HepG2 (cell line): ENCODE measurements around the gene NSF. TPM values are rescaled to one million over a fixed set of nuclear protein-coding genes. Genes with fewer than 3 reads are reported as not detected.

ENCODE experiments used
- ATM ChIP-seq: fragments of 450-650 bp; IDR thresholded peaks from 2 replicates; pipeline ENCODE4 v1.7.1; 2017; ENCODE audit warnings: mild to moderate bottlenecking, borderline replicate concordance
- EP300 ChIP-seq, 3 experiments: sonication (generic) in 1 of 3; formaldehyde crosslinking in 1 of 3; IDR thresholded peaks; 2 replicates each; pipeline versions ENCODE4 v1.5.1 to v1.6.1; 2011 to 2020; ENCODE audit warnings: low read depth in 2 of 3, low read length in 2 of 3, borderline replicate concordance in 1 of 3, improper control_type of control experiment in 1 of 3, mild to moderate bottlenecking in 1 of 3, missing genetic modification reagents in 1 of 3, moderate library complexity in 1 of 3
- GATA4 ChIP-seq: sonication (generic); IDR thresholded peaks from 2 replicates; pipeline ENCODE4 v1.6.1; 2016; ENCODE audit warnings: antibody characterized with exemption, low read depth, borderline replicate concordance
- KLF13 ChIP-seq: sonication (generic); formaldehyde crosslinking; IDR thresholded peaks from 2 replicates; pipeline ENCODE4 v1.4.0; 2020; ENCODE audit warnings: mild to moderate bottlenecking, missing genetic modification reagents
- ONECUT2 ChIP-seq: sonication (generic); formaldehyde crosslinking; IDR thresholded peaks from 2 replicates; pipeline ENCODE4 v1.4.0; 2020; ENCODE audit warnings: missing genetic modification reagents
- SIX4 ChIP-seq: sonication (generic); formaldehyde crosslinking; IDR thresholded peaks from 2 replicates; pipeline ENCODE4 v1.4.0; 2020; ENCODE audit warnings: missing genetic modification reagents
- TCF7L2 ChIP-seq: IDR thresholded peaks from 2 replicates; pipeline ENCODE4 v1.6.1; 2011; ENCODE audit warnings: mild to moderate bottlenecking, low read depth, low read length, moderate library complexity
- ZFP36 ChIP-seq: fragments of 150-350 bp; IDR thresholded peaks from 2 replicates; pipeline ENCODE4 v1.6.1; 2018; ENCODE audit warnings: borderline replicate concordance, low read length, low read depth; ENCODE audit not compliant: partially characterized antibody
- ZKSCAN5 ChIP-seq: sonication (generic); formaldehyde crosslinking; IDR thresholded peaks from 2 replicates; pipeline ENCODE4 v1.5.1; 2020; ENCODE audit warnings: mild to moderate bottlenecking, missing genetic modification reagents
- ZNF143 ChIP-seq: sonication (generic); formaldehyde crosslinking; IDR thresholded peaks from 2 replicates; pipeline ENCODE4 v1.4.0; 2020; ENCODE audit warnings: missing genetic modification reagents
- ZNF30 ChIP-seq: sonication (generic); formaldehyde crosslinking; IDR thresholded peaks from 2 replicates; pipeline ENCODE4 v1.5.0; 2020; ENCODE audit warnings: mild to moderate bottlenecking, missing genetic modification reagents
- ZNF567 ChIP-seq: sonication (generic); formaldehyde crosslinking; IDR thresholded peaks from 2 replicates; pipeline ENCODE4 v1.8.1; 2023; ENCODE audit warnings: mild to moderate bottlenecking, missing genetic modification reagents, borderline replicate concordance
- ZNF572 ChIP-seq: sonication (generic); formaldehyde crosslinking; IDR thresholded peaks from 2 replicates; pipeline ENCODE4 v1.5.1; 2020; ENCODE audit warnings: mild to moderate bottlenecking, missing genetic modification reagents
- ZNF746 ChIP-seq: sonication (generic); formaldehyde crosslinking; IDR thresholded peaks from 2 replicates; pipeline ENCODE4 v1.8.0; 2022; ENCODE audit warnings: mild to moderate bottlenecking, missing genetic modification reagents
- ZNF891 ChIP-seq: sonication (generic); formaldehyde crosslinking; IDR thresholded peaks from 2 replicates; pipeline ENCODE4 v1.5.0; 2020; ENCODE audit warnings: mild to moderate bottlenecking, missing genetic modification reagents
- polyA plus RNA-seq, 8 experiments: library from polyadenylated mRNA; depleted of rRNA in 3 of 8; stranded (reverse) in 7 of 8; unstranded in 1 of 8; fragments of >200 nt; fragmentation: Illumina TruSeq in 4 of 8; extraction: Trizol in 4 of 8; gene quantifications; 2 replicates each; pipeline versions ENCODE4 v1.2.1 to v1.2.3, GENCODE V29; 2011 to 2016; ENCODE audit warnings: low read depth in 4 of 8, missing spikeins in 1 of 8, mixed read lengths in 1 of 8; ENCODE audit not compliant: insufficient read depth in 1 of 8
- total RNA-seq, 5 experiments: library from RNA; depleted of rRNA; stranded (reverse); fragments of >200 nt; fragmentation: Illumina TruSeq; extraction: Trizol; gene quantifications; 2 replicates each; pipeline ENCODE4 v1.2.3, GENCODE V29; 2016; ENCODE audit warnings: low read depth in 1 of 5
- TF ChIP-seq, protein P1 (sequence below): sonication (generic); formaldehyde crosslinking; IDR thresholded peaks from 2 replicates; pipeline ENCODE4 v1.5.1; 2020; ENCODE audit warnings: missing genetic modification reagents, mild to moderate bottlenecking, borderline replicate concordance
- TF ChIP-seq, protein P2 (sequence below): sonication (generic); formaldehyde crosslinking; IDR thresholded peaks from 2 replicates; pipeline ENCODE4 v1.4.0; 2020; ENCODE audit warnings: missing genetic modification reagents
- TF ChIP-seq, protein P3 (sequence below): sonication (generic); formaldehyde crosslinking; IDR thresholded peaks from 2 replicates; pipeline ENCODE4 v1.5.0; 2020; ENCODE audit warnings: mild to moderate bottlenecking, missing genetic modification reagents

The NSF gene
- total and polyA plus RNA-seq, 2 of the 13 experiments (the other 11 are each of a cell fraction or from before 2014, with no cell fraction given), result 21.9 to 37.8 TPM

DNA sequence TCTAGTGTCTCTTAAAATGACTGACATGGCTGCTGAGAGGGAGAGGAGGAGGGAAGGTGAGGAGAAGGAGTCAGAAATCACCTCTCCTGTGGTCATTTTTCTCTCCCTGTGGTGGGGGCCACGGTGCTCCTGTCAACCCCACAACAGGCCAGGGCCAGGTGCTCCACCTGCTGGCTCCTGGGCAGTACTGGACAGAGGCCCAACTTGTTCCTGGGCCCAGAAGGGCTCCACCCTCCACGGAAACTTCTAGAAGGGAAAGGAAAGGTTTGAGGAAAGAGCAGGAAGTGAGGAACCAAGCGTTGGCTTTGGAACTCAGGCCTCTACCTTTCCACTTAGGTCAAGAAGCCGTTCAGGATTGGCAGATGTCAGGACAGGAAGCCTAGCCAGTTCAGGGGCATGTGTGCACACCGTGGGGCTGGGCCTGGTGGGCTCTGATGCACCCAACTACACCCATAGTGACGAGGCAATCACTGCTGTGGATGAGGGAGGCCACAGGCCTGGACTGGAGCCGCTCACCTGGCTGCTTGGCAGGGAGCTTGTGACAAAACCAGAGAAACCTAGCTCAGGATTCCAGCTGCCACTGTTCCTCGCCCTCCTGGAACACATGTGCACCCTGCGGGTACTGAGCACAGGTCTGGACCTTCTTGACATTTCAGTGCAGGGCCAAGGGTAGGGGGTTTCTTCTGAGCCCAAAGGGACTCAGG is 191.9 kb downstream of the NSF start (continued):
- TF ChIP-seq, protein P1, sequence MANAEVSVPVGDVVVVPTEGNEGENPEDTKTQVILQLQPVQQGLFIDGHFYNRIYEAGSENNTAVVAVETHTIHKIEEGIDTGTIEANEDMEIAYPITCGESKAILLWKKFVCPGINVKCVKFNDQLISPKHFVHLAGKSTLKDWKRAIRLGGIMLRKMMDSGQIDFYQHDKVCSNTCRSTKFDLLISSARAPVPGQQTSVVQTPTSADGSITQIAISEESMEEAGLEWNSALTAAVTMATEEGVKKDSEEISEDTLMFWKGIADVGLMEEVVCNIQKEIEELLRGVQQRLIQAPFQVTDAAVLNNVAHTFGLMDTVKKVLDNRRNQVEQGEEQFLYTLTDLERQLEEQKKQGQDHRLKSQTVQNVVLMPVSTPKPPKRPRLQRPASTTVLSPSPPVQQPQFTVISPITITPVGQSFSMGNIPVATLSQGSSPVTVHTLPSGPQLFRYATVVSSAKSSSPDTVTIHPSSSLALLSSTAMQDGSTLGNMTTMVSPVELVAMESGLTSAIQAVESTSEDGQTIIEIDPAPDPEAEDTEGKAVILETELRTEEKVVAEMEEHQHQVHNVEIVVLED, result no peak
- TF ChIP-seq, protein P2, sequence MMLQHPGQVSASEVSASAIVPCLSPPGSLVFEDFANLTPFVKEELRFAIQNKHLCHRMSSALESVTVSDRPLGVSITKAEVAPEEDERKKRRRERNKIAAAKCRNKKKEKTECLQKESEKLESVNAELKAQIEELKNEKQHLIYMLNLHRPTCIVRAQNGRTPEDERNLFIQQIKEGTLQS (CRISPR knock-in tag), result no peak
- TF ChIP-seq KLF13 (CRISPR knock-in tag), result peak; percentile 25; the same call in 1 of the 2 replicates
- no peak for TF ChIP-seq ATM
- TF ChIP-seq ZNF30 (CRISPR knock-in tag), result no peak
- no peak for TF ChIP-seq ONECUT2
- no peak for TF ChIP-seq ZNF143
- no peak for TF ChIP-seq ZNF746 (CRISPR knock-in tag)
- 0 out of 2 replicates have a peak, but pooled peaks have one; percentile 88 for TF ChIP-seq ZNF567 (CRISPR knock-in tag)
- no peak for TF ChIP-seq ZNF572
- no peak for TF ChIP-seq ZKSCAN5 (CRISPR knock-in tag)
- no peak for TF ChIP-seq ZFP36
- TF ChIP-seq TCF7L2, result no peak
- no peak for TF ChIP-seq SIX4 (CRISPR knock-in tag)
- TF ChIP-seq ZNF891, result no peak
- TF ChIP-seq GATA4, result no peak
- TF ChIP-seq EP300 (IDR thresholded peaks at IDR 0.05; ENCODE audit: low read depth in 2 of 2, low read length in 2 of 2), result no peak
- TF ChIP-seq EP300 (CRISPR knock-in tag; IDR thresholded peaks at IDR 0.05; ENCODE audit: borderline replicate concordance), result no peak
- TF ChIP-seq, protein P3, sequence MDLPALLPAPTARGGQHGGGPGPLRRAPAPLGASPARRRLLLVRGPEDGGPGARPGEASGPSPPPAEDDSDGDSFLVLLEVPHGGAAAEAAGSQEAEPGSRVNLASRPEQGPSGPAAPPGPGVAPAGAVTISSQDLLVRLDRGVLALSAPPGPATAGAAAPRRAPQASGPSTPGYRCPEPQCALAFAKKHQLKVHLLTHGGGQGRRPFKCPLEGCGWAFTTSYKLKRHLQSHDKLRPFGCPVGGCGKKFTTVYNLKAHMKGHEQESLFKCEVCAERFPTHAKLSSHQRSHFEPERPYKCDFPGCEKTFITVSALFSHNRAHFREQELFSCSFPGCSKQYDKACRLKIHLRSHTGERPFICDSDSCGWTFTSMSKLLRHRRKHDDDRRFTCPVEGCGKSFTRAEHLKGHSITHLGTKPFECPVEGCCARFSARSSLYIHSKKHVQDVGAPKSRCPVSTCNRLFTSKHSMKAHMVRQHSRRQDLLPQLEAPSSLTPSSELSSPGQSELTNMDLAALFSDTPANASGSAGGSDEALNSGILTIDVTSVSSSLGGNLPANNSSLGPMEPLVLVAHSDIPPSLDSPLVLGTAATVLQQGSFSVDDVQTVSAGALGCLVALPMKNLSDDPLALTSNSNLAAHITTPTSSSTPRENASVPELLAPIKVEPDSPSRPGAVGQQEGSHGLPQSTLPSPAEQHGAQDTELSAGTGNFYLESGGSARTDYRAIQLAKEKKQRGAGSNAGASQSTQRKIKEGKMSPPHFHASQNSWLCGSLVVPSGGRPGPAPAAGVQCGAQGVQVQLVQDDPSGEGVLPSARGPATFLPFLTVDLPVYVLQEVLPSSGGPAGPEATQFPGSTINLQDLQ, result no peak
